H1 (cell line): ENCODE data around the gene MRPS10. TPM values are rescaled to one million over a fixed set of nuclear protein-coding genes. Genes with fewer than 3 reads are reported as not detected.

Experiments
- FOSL1 ChIP-seq: IDR thresholded peaks from 2 replicates; pipeline ENCODE4 v1.6.1; 2011; ENCODE audit warnings: mild to moderate bottlenecking, low read depth, low read length, moderate library complexity; ENCODE audit not compliant: insufficient read depth
- PHF8 ChIP-seq: fragments of 200-600 bp; sonication (generic); conservative IDR thresholded peaks from 2 replicates; pipeline ENCODE4 v1.7.1; 2012; ENCODE audit warnings: low read depth, mild to moderate bottlenecking, inconsistent platforms, low read length, moderate library complexity
- SP2 ChIP-seq: IDR thresholded peaks from 2 replicates; pipeline ENCODE4 v1.6.1; 2012; ENCODE audit warnings: mild to moderate bottlenecking, low read length, inconsistent platforms
- polyA plus RNA-seq, 7 experiments: library from polyadenylated mRNA; depleted of rRNA in 3 of 7; stranded (reverse) in 5 of 7; unstranded in 2 of 7; fragments of >200 nt in 5 of 7; fragments of 200-250 nt in 2 of 7; gene quantifications; 1 replicate in 5 of 7; 2 replicates in 1 of 7; 4 replicates in 1 of 7; pipeline versions ENCODE4 v1.2.1 to v1.2.3, GENCODE V29; 2011 to 2013; ENCODE audit warnings: missing spikeins in 2 of 7, mixed read lengths in 2 of 7
- total RNA-seq: library from RNA; stranded (reverse); fragmentation: NEBNext Ultra II Directional; extraction: Animal tissue kit (Norgen Biotek cat#: 25700); gene quantifications from 2 replicates; pipeline ENCODE4 v1.2.1, GENCODE V29; 2021

Gene MRPS10
- total and polyA plus RNA-seq, 2 of the 8 experiments (the other 6 are each of a cell fraction or from before 2014, with no cell fraction given), result 20.5 to 33.6 TPM

- TF ChIP-seq FOSL1, result no peak
- TF ChIP-seq SP2, result no peak
- TF ChIP-seq PHF8, result no peak
Observed at GRCh38 chr6:42264162-42264851, 46.6 kb upstream of the MRPS10 start (continued).
